Measurements from ENCODE around the gene ZNF311.
"Not testable (repeated sequence)": the region's sequence is repeated elsewhere in the genome, so short reads cannot be mapped to it uniquely, and the experiment has no call there.

Gene ZNF311

DNA sequence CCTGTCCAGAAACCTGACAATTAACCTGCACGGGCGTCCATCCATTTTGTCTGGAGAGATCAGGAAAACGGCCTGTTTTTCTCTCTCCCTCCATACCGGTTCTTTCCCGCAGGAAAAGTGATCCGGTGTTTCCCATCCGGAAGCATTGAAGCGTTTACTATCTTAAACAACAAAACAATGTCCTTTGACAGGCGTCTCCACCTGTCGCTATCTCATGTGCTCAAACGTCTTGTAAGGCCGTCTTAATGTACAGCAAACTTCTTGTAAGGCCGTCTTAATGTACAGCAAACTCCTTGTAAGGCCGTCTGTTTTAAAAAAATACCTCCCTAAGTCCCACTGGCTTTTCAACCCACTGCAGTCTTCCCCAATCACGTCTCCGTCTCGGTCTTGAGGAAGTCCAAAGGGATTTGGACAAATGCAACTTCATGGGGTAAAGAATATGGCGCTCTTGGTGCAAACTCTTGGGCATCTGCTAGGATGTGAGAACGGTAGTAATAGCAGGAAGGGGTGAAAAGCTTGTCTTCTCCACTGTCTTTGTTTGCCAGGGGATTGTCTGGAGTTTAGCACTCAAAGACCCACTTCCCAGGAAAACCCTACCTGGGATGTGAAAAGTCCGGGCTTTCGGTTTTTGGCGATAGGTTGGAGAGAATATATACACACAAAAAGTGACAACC is 51.4 kb downstream of the ZNF311 start:
- DNase-seq, result peak; percentile 56

DNA sequence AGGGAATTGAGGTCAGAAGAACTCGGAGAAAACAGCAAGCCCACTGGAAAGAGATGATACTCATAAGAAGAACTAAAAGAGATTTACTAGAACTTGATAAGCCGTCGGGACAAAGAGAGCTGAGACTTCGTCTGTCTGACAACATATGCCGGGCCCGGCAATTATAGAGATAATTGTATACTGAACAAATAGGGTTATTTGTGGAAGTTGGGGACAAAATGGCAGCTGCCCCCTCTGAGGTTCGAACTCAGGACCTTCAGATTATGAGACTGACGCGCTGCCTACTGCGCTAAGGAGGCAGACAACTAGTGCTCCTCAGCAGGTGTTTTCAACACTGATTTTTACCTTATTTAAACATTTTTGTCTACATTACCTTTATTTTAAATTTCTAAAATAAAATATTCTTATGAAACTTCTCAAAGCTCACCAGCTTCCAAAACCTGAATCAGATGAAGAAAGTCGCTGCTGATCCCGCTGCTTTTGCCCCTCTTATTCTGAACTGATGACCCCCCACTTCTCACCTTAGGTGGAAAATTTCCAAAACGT is 52.0 kb downstream of the ZNF311 start:
- peak; percentile 47 for DNase-seq

DNA sequence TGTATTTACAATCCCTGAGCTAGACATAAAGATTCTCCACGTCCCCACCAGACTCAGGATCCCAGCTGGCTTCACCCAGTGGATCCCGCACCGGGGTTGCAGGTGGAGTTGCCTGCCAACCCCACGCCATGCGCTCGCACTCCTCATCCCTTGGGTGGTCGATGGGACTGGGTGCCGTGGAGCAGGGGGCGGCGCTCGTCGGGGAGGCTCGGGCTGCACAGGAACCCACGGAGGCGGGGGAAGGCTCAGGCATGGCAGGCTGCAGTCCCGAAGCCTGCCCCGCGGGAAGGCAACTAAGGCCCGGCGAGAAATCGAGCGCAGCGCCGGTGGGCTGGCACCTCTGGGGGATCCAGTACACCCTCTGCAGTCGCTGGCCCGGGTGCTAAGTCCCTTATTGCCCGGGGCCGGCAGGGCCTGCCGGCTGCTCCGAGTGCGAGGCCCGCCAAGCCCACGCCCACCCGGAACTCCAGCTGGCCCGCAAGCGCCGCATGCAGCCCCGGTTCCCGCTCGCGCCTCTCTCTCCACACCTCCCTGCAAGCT is 55.4 kb downstream of the ZNF311 start:
- not testable (repeated sequence) for DNase-seq

- no peak for DNase-seq
Observed at GRCh38 chr6:28948782-28949486, 56.2 kb downstream of the ZNF311 start.

GRCh38 chr6:28947831-28948270 is 57.3 kb downstream of the ZNF311 start:
- DNase-seq, result no peak

GRCh38 chr6:28947067-28947765 is 57.9 kb downstream of the ZNF311 start:
- no peak for DNase-seq

DNA sequence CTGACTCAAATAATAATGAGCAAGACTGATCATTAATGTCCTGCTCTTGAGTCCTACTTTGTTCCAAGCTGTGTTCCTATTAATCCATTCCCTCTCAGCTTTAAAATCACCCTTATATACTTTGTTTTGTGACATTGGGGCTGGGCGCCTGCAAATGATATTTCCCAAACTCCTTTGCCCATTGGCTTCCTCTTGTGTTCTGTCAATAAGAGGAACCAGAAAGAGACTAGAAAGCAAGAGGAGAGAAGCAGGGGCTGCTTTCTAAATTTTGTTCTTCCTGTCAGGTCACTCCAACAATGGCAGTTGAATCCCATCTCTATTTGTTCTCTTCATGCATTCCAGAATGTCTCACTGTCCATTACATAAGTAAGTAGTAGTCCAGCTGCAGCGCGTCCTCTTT is 59.8 kb downstream of the ZNF311 start:
- no peak for DNase-seq
